Brain microvascular endothelial cell (primary cell): ENCODE results near the gene ADGRG3.

ENCODE experiments used
- DNase-seq: peaks from one replicate; pipeline ENCODE4 v3.0.0-alpha.2; 2020
- H3K27ac ChIP-seq: fragments of 250-450 bp; sonication (Bioruptor Pico); 2 replicates; pipeline ENCODE4 v1.5.1; 2020; ENCODE audit warnings: mild to moderate bottlenecking, moderate library complexity
- H3K27me3 ChIP-seq: fragments of 250-450 bp; sonication (Bioruptor Pico); replicated peaks from 2 replicates; pipeline ENCODE4 v1.5.1; 2020; ENCODE audit warnings: mild to moderate bottlenecking
- H3K36me3 ChIP-seq: fragments of 250-450 bp; sonication (Bioruptor Pico); replicated peaks from 2 replicates; pipeline ENCODE4 v1.5.1; 2020; ENCODE audit warnings: mild to moderate bottlenecking
- H3K4me3 ChIP-seq: 2 replicates; pipeline ENCODE4 v1.5.1; 2011; ENCODE audit warnings: low read depth, mild to moderate bottlenecking, control low read depth, low read length, moderate library complexity
- CTCF ChIP-seq: IDR thresholded peaks from 2 replicates; pipeline ENCODE4 v1.5.1; 2011; ENCODE audit warnings: low read depth, mild to moderate bottlenecking, moderate library complexity, low read length, control low read depth, inconsistent platforms; ENCODE audit errors: missing control alignments
- in situ Hi-C: cut with HindIII; loops from 2 replicates; pipeline ENCODE4 v1.10.0; 2017; ENCODE audit warnings: low sequenced_read_pairs, low pct_ligation_motif_present

The ADGRG3 gene

GRCh38 chr16:57649846-57650245 lies 18.3 kb upstream of the ADGRG3 start:
- in situ Hi-C loops: no loop called here
- no peak overlapping the region for H3K4me3 ChIP-seq
- H3K36me3 ChIP-seq: no peaks in the 10 kb centered on the region
- no peak for DNase-seq
- H3K27ac ChIP-seq: no peak overlapping the region
- no peak for TF ChIP-seq CTCF
- H3K27me3 ChIP-seq: no peaks in the 10 kb centered on the region

GRCh38 chr16:57651344-57652333 lies 16.5 kb upstream of the ADGRG3 start:
- in situ Hi-C loops: no loop called here
- Histone ChIP-seq H3K27me3 (no peaks in the 10 kb centered on the region), H3K4me3 (no peak overlapping the region), H3K36me3 (no peaks in the 10 kb centered on the region), H3K27ac (no peak overlapping the region)
- TF ChIP-seq CTCF: no peak
- DNase-seq: no peak

GRCh38 chr16:57652695-57653471 lies 15.2 kb upstream of the ADGRG3 start:
- in situ Hi-C loops: no loop called here
- no peak for TF ChIP-seq CTCF
- H3K36me3 ChIP-seq: no peaks in the 10 kb centered on the region

GRCh38 chr16:57653936-57654335 lies 14.2 kb upstream of the ADGRG3 start:
- in situ Hi-C loops: no loop called here
- Histone ChIP-seq H3K27me3 (no peaks in the 10 kb centered on the region), H3K36me3 (no peaks in the 10 kb centered on the region), H3K27ac (no peak overlapping the region), H3K4me3 (no peak overlapping the region)
- no peak for TF ChIP-seq CTCF
- peak; percentile 9 for DNase-seq

More at GRCh38 chr16:57652695-57653471, 15.2 kb upstream of the ADGRG3 start:
- Histone ChIP-seq H3K27ac (no peak overlapping the region), H3K27me3 (no peaks in the 10 kb centered on the region), H3K4me3 (no peak overlapping the region)
- DNase-seq: no peak

- no peaks in the 10 kb centered on the region for H3K27me3 ChIP-seq
- H3K27ac ChIP-seq: no peak overlapping the region
- TF ChIP-seq CTCF: no peak
- H3K36me3 ChIP-seq: no peaks in the 10 kb centered on the region
- no peak overlapping the region for H3K4me3 ChIP-seq
- DNase-seq: no peak
- in situ Hi-C loops: no loop called here
Observed at GRCh38 chr16:57656342-57656955, 11.7 kb upstream of the ADGRG3 start.
